Measurements from ENCODE around the gene SMIM36. TPM values are rescaled to one million over a fixed set of nuclear protein-coding genes. Genes with fewer than 3 reads are reported as not detected.

SMIM36 gene
- total RNA-seq, 1 donor from 2014 or later: not detected

- no peak for DNase-seq (ENCODE audit: low spot score in 2 of 2)
Measured at GRCh38 chr17:55545806-55546205, 34.6 kb upstream of the SMIM36 start.

GRCh38 chr17:55543709-55544108 lies 32.5 kb upstream of the SMIM36 start:
- no peak for DNase-seq (ENCODE audit: low spot score in 2 of 2)
- Histone ChIP-seq H3K9me3 (no peaks in the 10 kb centered on the region), H3K36me3 (no peaks in the 10 kb centered on the region), H3K27me3 (no peaks in the 10 kb centered on the region), H3K27ac (no peak overlapping the region), H3K4me1 (no peaks in the 10 kb centered on the region), H3K4me3 (no peak overlapping the region)
- intact Hi-C loops (cut with DNase I): no loop called here
- no peak for TF ChIP-seq CTCF (IDR thresholded peaks at IDR 0.05)

More at GRCh38 chr17:55545806-55546205, 34.6 kb upstream of the SMIM36 start:
- intact Hi-C loops (cut with DNase I): no loop called here
- TF ChIP-seq CTCF (IDR thresholded peaks at IDR 0.05): no peak
- Histone ChIP-seq H3K9me3 (no peaks in the 10 kb centered on the region), H3K4me3 (no peak overlapping the region), H3K4me1 (no peaks in the 10 kb centered on the region), H3K27me3 (no peaks in the 10 kb centered on the region), H3K36me3 (no peaks in the 10 kb centered on the region), H3K27ac (no peak overlapping the region)

GRCh38 chr17:55540414-55541091 lies 29.3 kb upstream of the SMIM36 start:
- H3K4me3 ChIP-seq: no peak overlapping the region
- intact Hi-C loops (cut with DNase I): no loop called here
- H3K9me3 ChIP-seq: no peaks in the 10 kb centered on the region
- no peak for DNase-seq (ENCODE audit: low spot score in 2 of 2)
- H3K4me1 ChIP-seq: no peaks in the 10 kb centered on the region
- TF ChIP-seq CTCF (IDR thresholded peaks at IDR 0.05): no peak
- no peak overlapping the region for H3K27ac ChIP-seq
- no peaks in the 10 kb centered on the region for H3K36me3 ChIP-seq
- no peaks in the 10 kb centered on the region for H3K27me3 ChIP-seq

GRCh38 chr17:55536205-55536604 lies 25.0 kb upstream of the SMIM36 start:
- intact Hi-C loops (cut with DNase I): no loop called here
- no peaks in the 10 kb centered on the region for H3K9me3 ChIP-seq
- no peak overlapping the region for H3K4me3 ChIP-seq
- no peaks in the 10 kb centered on the region for H3K36me3 ChIP-seq
- no peaks in the 10 kb centered on the region for H3K4me1 ChIP-seq
- TF ChIP-seq CTCF (IDR thresholded peaks at IDR 0.05): no peak
- DNase-seq (ENCODE audit: low spot score in 2 of 2): no peak
- no peak overlapping the region for H3K27ac ChIP-seq
- H3K27me3 ChIP-seq: no peaks in the 10 kb centered on the region

- Histone ChIP-seq H3K4me1 (no peaks in the 10 kb centered on the region), H3K27me3 (no peaks in the 10 kb centered on the region), H3K9me3 (no peaks in the 10 kb centered on the region), H3K4me3 (no peak overlapping the region), H3K36me3 (no peaks in the 10 kb centered on the region), H3K27ac (no peak overlapping the region)
- intact Hi-C loops (cut with DNase I): no loop called here
- DNase-seq (ENCODE audit: low spot score in 2 of 2): no peak
- no peak for TF ChIP-seq CTCF (IDR thresholded peaks at IDR 0.05)
Measured at GRCh38 chr17:55533608-55534007, 22.4 kb upstream of the SMIM36 start.

- no peaks in the 10 kb centered on the region for H3K27me3 ChIP-seq
- H3K27ac ChIP-seq: no peak overlapping the region
- H3K4me3 ChIP-seq: no peak overlapping the region
- no peaks in the 10 kb centered on the region for H3K4me1 ChIP-seq
- no peaks in the 10 kb centered on the region for H3K9me3 ChIP-seq
- no peaks in the 10 kb centered on the region for H3K36me3 ChIP-seq
- no peak for TF ChIP-seq CTCF (IDR thresholded peaks at IDR 0.05)
- DNase-seq (ENCODE audit: low spot score in 2 of 2): no peak
- intact Hi-C loops (cut with DNase I): no loop called here
Measured at GRCh38 chr17:55532670-55533069, 21.4 kb upstream of the SMIM36 start.

Measured in ascending aorta (tissue), 2 donors.